OCI-LY7 (cell line): Measurements from ENCODE around the gene CES4A. TPM values are rescaled to one million over a fixed set of nuclear protein-coding genes. Genes with fewer than 3 reads are reported as not detected.

Source experiments
- BruUV-seq: library from RNA; stranded (reverse); fragments of 400-500 nt; replicated peaks from 2 replicates; lab custom pipeline; 2021; lab: Mats Ljungman, UMichigan
- CTCF ChIA-PET: fragments of 300-600 bp; sonication (Branson Sonifier 250); formaldehyde crosslinking; loops from one replicate; lab custom pipeline; 2022; ENCODE audit warnings: antibody characterized with exemption; ENCODE audit not compliant: unreplicated experiment; lab: Charles Lee
- POLR2A ChIA-PET: fragments of 300-600 bp; sonication (Branson Sonifier 250); formaldehyde crosslinking; loops from one replicate; lab custom pipeline; 2022; ENCODE audit warnings: antibody characterized with exemption; lab: Charles Lee
- DNase-seq: peaks from one replicate; pipeline ENCODE4 v3.0.0-alpha.2; 2015; ENCODE audit warnings: low spot score
- H2AFZ ChIP-seq: fragments of 200-600 bp; sonication (generic), shearing (Covaris generic); 2 replicates; pipeline ENCODE4 v1.6.1; 2014; ENCODE audit warnings: mild to moderate bottlenecking, antibody characterized with exemption, low read length, moderate library complexity
- H3K27ac ChIP-seq: fragments of 200-600 bp; sonication (generic); 2 replicates; pipeline ENCODE4 v1.5.1; 2014; ENCODE audit warnings: mixed run types, low read depth, mild to moderate bottlenecking, moderate library complexity, low read length, inconsistent platforms; ENCODE audit not compliant: poor library complexity, severe bottlenecking
- H3K36me3 ChIP-seq: fragments of 200-600 bp; sonication (generic); 2 replicates; pipeline ENCODE4 v1.6.1; 2014; ENCODE audit warnings: mild to moderate bottlenecking, antibody characterized with exemption, low read length, moderate library complexity, mixed read lengths; ENCODE audit not compliant: insufficient read depth
- H3K4me1 ChIP-seq: fragments of 200-600 bp; sonication (generic); 2 replicates; pipeline ENCODE4 v1.5.1; 2014; ENCODE audit warnings: mild to moderate bottlenecking, low read length; ENCODE audit not compliant: insufficient read depth, poor library complexity, severe bottlenecking
- H3K4me2 ChIP-seq: fragments of 200-600 bp; sonication (generic); 2 replicates; pipeline ENCODE4 v1.6.1; 2014; ENCODE audit warnings: mild to moderate bottlenecking, low read length
- H3K4me3 ChIP-seq: fragments of 200-600 bp; sonication (generic); 2 replicates; pipeline ENCODE4 v1.5.1; 2014; ENCODE audit warnings: mild to moderate bottlenecking, low read depth, low read length; ENCODE audit not compliant: poor library complexity, severe bottlenecking
- H3K79me2 ChIP-seq: fragments of 200-600 bp; sonication (generic); 2 replicates; pipeline ENCODE4 v1.6.1; 2016; ENCODE audit warnings: low read depth, mild to moderate bottlenecking, low read length, moderate library complexity, mixed read lengths; ENCODE audit not compliant: insufficient read depth
- H3K9me2 ChIP-seq: fragments of 200-600 bp; sonication (generic); 2 replicates; pipeline ENCODE4 v1.6.1; 2016; ENCODE audit warnings: mild to moderate bottlenecking, low read length, mixed read lengths; ENCODE audit not compliant: insufficient read depth
- H3K9me3 ChIP-seq: fragments of 200-600 bp; sonication (generic); 2 replicates; pipeline ENCODE4 v1.6.1; 2014; ENCODE audit warnings: mild to moderate bottlenecking, mixed run types, low read length, mixed read lengths
- H4K20me1 ChIP-seq: fragments of 200-600 bp; sonication (generic); 2 replicates; pipeline ENCODE4 v1.6.1; 2014; ENCODE audit warnings: mild to moderate bottlenecking, antibody characterized with exemption, low read length, moderate library complexity, mixed read lengths; ENCODE audit not compliant: insufficient read depth
- EZH2phosphoT487 ChIP-seq: fragments of 200-600 bp; sonication (generic); IDR thresholded peaks from 2 replicates; pipeline ENCODE4 v1.6.1; 2018; ENCODE audit warnings: low read depth, borderline replicate concordance, mild to moderate bottlenecking, mixed run types, antibody characterized with exemption, low read length, moderate library complexity, mixed read lengths
- intact Hi-C: fragments of 100-400 bp; cut with micrococcal nuclease; formaldehyde crosslinking; loops from one replicate; pipeline ENCODE4 v1.10.0; 2022; ENCODE audit not compliant: unreplicated experiment
- total RNA-seq, 2 experiments: library from RNA; depleted of rRNA in 1 of 2; stranded (reverse); fragments of >200 nt in 1 of 2; shearing (Covaris generic) in 1 of 2; gene quantifications; 2 replicates each; pipeline ENCODE4 v1.2.3, GENCODE V29; 2014 to 2022
- TF ChIP-seq, protein P1 (sequence below): fragments of 200-600 bp; sonication (generic); conservative IDR thresholded peaks from 2 replicates; pipeline ENCODE4 v1.5.1; 2014; ENCODE audit warnings: mild to moderate bottlenecking, antibody characterized with exemption, low read length, moderate library complexity, mixed read lengths

Gene CES4A
- total RNA-seq, 2 experiments from 2014 or later, result 0.38 to 0.47 TPM

GRCh38 chr16:66996324-66996982, 8.1 kb downstream of the CES4A start:
- no peak overlapping the region for H3K4me3 ChIP-seq
- H3K9me2 ChIP-seq, result no peaks in the 10 kb centered on the region
- H4K20me1 ChIP-seq, result no peaks in the 10 kb centered on the region
- no peaks in the 10 kb centered on the region for H3K9me3 ChIP-seq
- peaks cover 5% of the 10 kb centered on the region for H3K4me1 ChIP-seq
- H2AFZ ChIP-seq, result no peak overlapping the region
- POLR2A ChIA-PET, result interaction anchor here (0.8 kb wide), 1 partner anchor 8 kb away, joined by 5 read pairs; no protein-coding TSS in a partner anchor
- intact Hi-C loops, result no loop called here
- H3K4me2 ChIP-seq, result no peak overlapping the region
- no TSS peak for BruUV-seq
- H3K27ac ChIP-seq, result no peak overlapping the region
- CTCF ChIA-PET, result no interaction called here
- TF ChIP-seq, protein P1, sequence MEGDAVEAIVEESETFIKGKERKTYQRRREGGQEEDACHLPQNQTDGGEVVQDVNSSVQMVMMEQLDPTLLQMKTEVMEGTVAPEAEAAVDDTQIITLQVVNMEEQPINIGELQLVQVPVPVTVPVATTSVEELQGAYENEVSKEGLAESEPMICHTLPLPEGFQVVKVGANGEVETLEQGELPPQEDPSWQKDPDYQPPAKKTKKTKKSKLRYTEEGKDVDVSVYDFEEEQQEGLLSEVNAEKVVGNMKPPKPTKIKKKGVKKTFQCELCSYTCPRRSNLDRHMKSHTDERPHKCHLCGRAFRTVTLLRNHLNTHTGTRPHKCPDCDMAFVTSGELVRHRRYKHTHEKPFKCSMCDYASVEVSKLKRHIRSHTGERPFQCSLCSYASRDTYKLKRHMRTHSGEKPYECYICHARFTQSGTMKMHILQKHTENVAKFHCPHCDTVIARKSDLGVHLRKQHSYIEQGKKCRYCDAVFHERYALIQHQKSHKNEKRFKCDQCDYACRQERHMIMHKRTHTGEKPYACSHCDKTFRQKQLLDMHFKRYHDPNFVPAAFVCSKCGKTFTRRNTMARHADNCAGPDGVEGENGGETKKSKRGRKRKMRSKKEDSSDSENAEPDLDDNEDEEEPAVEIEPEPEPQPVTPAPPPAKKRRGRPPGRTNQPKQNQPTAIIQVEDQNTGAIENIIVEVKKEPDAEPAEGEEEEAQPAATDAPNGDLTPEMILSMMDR, result no peak
- TF ChIP-seq EZH2phosphoT487, result no peak
- no peaks in the 10 kb centered on the region for H3K79me2 ChIP-seq
- no peaks in the 10 kb centered on the region for H3K36me3 ChIP-seq
- no peak for DNase-seq

GRCh38 chr16:66996983-66997358, 8.6 kb downstream of the CES4A start:
- H4K20me1 ChIP-seq, result no peaks in the 10 kb centered on the region
- H3K4me2 ChIP-seq, result no peak overlapping the region
- ChIA-PET CTCF (interaction anchor here (0.6 kb wide), 1 partner anchor 52 kb away, joined by 4 read pairs; no protein-coding TSS in a partner anchor), POLR2A (no interaction called here)
- no peaks in the 10 kb centered on the region for H3K9me3 ChIP-seq
- H2AFZ ChIP-seq, result no peak overlapping the region
- no peak overlapping the region for H3K4me3 ChIP-seq
- H3K27ac ChIP-seq, result no peak overlapping the region
- TF ChIP-seq EZH2phosphoT487, result no peak
- TF ChIP-seq, protein P1, result no peak
- no TSS peak for BruUV-seq
- no peaks in the 10 kb centered on the region for H3K9me2 ChIP-seq
- H3K4me1 ChIP-seq, result peaks cover 5% of the 10 kb centered on the region
- no peak for DNase-seq
- no peaks in the 10 kb centered on the region for H3K36me3 ChIP-seq
- no peaks in the 10 kb centered on the region for H3K79me2 ChIP-seq
- intact Hi-C loops, result no loop called here
